HepG2 (cell line): Measurements from ENCODE around the gene NRL.

Experiments used
- CTCF ChIP-seq: sonication (generic); formaldehyde crosslinking; IDR thresholded peaks from 2 replicates; pipeline ENCODE4 v1.5.0; 2020; ENCODE audit warnings: mild to moderate bottlenecking, missing genetic modification reagents, moderate library complexity
- HDAC2 ChIP-seq: sonication (generic); formaldehyde crosslinking; IDR thresholded peaks from 2 replicates; pipeline ENCODE4 v1.4.0; 2020; ENCODE audit warnings: missing genetic modification reagents
- MAX ChIP-seq: IDR thresholded peaks from 2 replicates; pipeline ENCODE4 v1.6.1; 2012; ENCODE audit warnings: inconsistent platforms
- ZNF33B ChIP-seq: sonication (generic); formaldehyde crosslinking; IDR thresholded peaks from 2 replicates; pipeline ENCODE4 v1.5.1; 2020; ENCODE audit warnings: mild to moderate bottlenecking, missing genetic modification reagents
- ZNF383 ChIP-seq: sonication (generic); formaldehyde crosslinking; IDR thresholded peaks from 2 replicates; pipeline ENCODE4 v1.4.0; 2020; ENCODE audit warnings: missing genetic modification reagents, mild to moderate bottlenecking, borderline replicate concordance
- ZNF430 ChIP-seq: sonication (generic); formaldehyde crosslinking; IDR thresholded peaks from 2 replicates; pipeline ENCODE4 v1.9.0; 2021; ENCODE audit warnings: mild to moderate bottlenecking, missing genetic modification reagents
- ZNF512 ChIP-seq: sonication (generic); formaldehyde crosslinking; IDR thresholded peaks from 2 replicates; pipeline ENCODE4 v1.4.0; 2020; ENCODE audit warnings: mild to moderate bottlenecking, missing genetic modification reagents
- TF ChIP-seq, protein P1 (sequence below): IDR thresholded peaks from 2 replicates; pipeline ENCODE4 v1.6.1; 2012; ENCODE audit warnings: low read length, improper control_type of control experiment

GRCh38 chr14:24079491-24080141 is 35.1 kb downstream of the NRL start:
- no peak for TF ChIP-seq ZNF33B (CRISPR knock-in tag)
- TF ChIP-seq, protein P1, sequence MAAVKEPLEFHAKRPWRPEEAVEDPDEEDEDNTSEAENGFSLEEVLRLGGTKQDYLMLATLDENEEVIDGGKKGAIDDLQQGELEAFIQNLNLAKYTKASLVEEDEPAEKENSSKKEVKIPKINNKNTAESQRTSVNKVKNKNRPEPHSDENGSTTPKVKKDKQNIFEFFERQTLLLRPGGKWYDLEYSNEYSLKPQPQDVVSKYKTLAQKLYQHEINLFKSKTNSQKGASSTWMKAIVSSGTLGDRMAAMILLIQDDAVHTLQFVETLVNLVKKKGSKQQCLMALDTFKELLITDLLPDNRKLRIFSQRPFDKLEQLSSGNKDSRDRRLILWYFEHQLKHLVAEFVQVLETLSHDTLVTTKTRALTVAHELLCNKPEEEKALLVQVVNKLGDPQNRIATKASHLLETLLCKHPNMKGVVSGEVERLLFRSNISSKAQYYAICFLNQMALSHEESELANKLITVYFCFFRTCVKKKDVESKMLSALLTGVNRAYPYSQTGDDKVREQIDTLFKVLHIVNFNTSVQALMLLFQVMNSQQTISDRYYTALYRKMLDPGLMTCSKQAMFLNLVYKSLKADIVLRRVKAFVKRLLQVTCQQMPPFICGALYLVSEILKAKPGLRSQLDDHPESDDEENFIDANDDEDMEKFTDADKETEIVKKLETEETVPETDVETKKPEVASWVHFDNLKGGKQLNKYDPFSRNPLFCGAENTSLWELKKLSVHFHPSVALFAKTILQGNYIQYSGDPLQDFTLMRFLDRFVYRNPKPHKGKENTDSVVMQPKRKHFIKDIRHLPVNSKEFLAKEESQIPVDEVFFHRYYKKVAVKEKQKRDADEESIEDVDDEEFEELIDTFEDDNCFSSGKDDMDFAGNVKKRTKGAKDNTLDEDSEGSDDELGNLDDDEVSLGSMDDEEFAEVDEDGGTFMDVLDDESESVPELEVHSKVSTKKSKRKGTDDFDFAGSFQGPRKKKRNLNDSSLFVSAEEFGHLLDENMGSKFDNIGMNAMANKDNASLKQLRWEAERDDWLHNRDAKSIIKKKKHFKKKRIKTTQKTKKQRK = no peak
- TF ChIP-seq ZNF383 (CRISPR knock-in tag) = no peak
- TF ChIP-seq ZNF430 = no peak
- no peak for TF ChIP-seq CTCF
- TF ChIP-seq HDAC2 (CRISPR knock-in tag) = no peak
- TF ChIP-seq ZNF512 (CRISPR knock-in tag) = no peak
- no peak for TF ChIP-seq MAX
